AG04450 (cell line): Measurements from ENCODE around the gene LEFTY1. TPM values are rescaled to one million over a fixed set of nuclear protein-coding genes. Genes with fewer than 3 reads are reported as not detected.

Experiments
- CTCF ChIA-PET: fragments of 300-600, 350-600 bp; formaldehyde crosslinking; extraction: SDS; loops from one replicate; lab custom pipeline; 2022; ENCODE audit warnings: antibody characterized with exemption, inconsistent platforms; lab: Charles Lee
- POLR2A ChIA-PET: fragments of 350-600 bp; formaldehyde crosslinking; extraction: SDS; loops from one replicate; lab custom pipeline; 2021; ENCODE audit warnings: antibody characterized with exemption, inconsistent platforms; lab: Yijun Ruan, JAX
- DNase-seq: peaks from one replicate; pipeline ENCODE4 v3.0.0-alpha.2; 2011; ENCODE audit warnings: low read depth, low spot score
- H3K27ac ChIP-seq: one replicate; pipeline ENCODE4 v1.5.1; 2012; ENCODE audit warnings: low read depth, low read length, control low read depth
- H3K27me3 ChIP-seq: one replicate; pipeline ENCODE4 v1.6.0; 2012; ENCODE audit warnings: low read length; ENCODE audit not compliant: control insufficient read depth, insufficient read depth
- H3K4me3 ChIP-seq: 2 replicates; pipeline ENCODE4 v1.5.1; 2011; ENCODE audit warnings: mild to moderate bottlenecking, low read depth, low read length, control low read depth
- H3K9me3 ChIP-seq: 2 replicates; pipeline ENCODE4 v1.5.1; 2012; ENCODE audit warnings: low read length; ENCODE audit not compliant: control insufficient read depth, insufficient read depth
- CTCF ChIP-seq: IDR thresholded peaks from 2 replicates; pipeline ENCODE4 v1.5.1; 2011; ENCODE audit warnings: low read depth, low read length, control low read depth, inconsistent platforms
- polyA plus RNA-seq: library from polyadenylated mRNA; depleted of rRNA; stranded (reverse); fragments of >200 nt; gene quantifications from 2 replicates; pipeline ENCODE4 v1.2.3, GENCODE V29; 2011

The LEFTY1 gene
- polyA plus RNA-seq, 1 experiment: 0.05 TPM

GRCh38 chr1:225921734-225922709 lies 33.1 kb upstream of the LEFTY1 start:
- Histone ChIP-seq H3K27ac (no peak overlapping the region), H3K4me3 (no peak overlapping the region), H3K9me3 (no peaks in the 10 kb centered on the region), H3K27me3 (no peaks in the 10 kb centered on the region)
- CTCF ChIA-PET: interaction anchor here (1.5 to 4.3 kb wide), 2 partner anchors 11 to 447 kb away, joined by 4 to 21 read pairs; no protein-coding TSS in a partner anchor
- POLR2A ChIA-PET: interaction anchor here (0.6 kb wide), 1 partner anchor 436 kb away, joined by 11 read pairs; no protein-coding TSS in a partner anchor
- DNase-seq: no peak
- no peak for TF ChIP-seq CTCF

GRCh38 chr1:225919906-225920305 lies 31.0 kb upstream of the LEFTY1 start:
- peak; percentile 42 for DNase-seq
- H3K4me3 ChIP-seq: no peak overlapping the region
- H3K27me3 ChIP-seq: no peaks in the 10 kb centered on the region
- CTCF ChIA-PET: interaction anchor here (1.4 to 1.8 kb wide), 2 partner anchors 8 to 445 kb away, joined by 5 to 13 read pairs; no protein-coding TSS in a partner anchor
- no peaks in the 10 kb centered on the region for H3K9me3 ChIP-seq
- POLR2A ChIA-PET: no interaction called here
- peak overlapping the region; percentile 21 for H3K27ac ChIP-seq
- TF ChIP-seq CTCF: no peak

GRCh38 chr1:225918280-225918679 lies 29.3 kb upstream of the LEFTY1 start:
- Histone ChIP-seq H3K27ac (no peak overlapping the region), H3K4me3 (no peak overlapping the region), H3K27me3 (no peaks in the 10 kb centered on the region), H3K9me3 (no peaks in the 10 kb centered on the region)
- DNase-seq: no peak
- TF ChIP-seq CTCF: no peak
- ChIA-PET CTCF (interaction anchor here (0.6 kb wide), 1 partner anchor 394 kb away, joined by 3 read pairs; no protein-coding TSS in a partner anchor), POLR2A (no interaction called here)

GRCh38 chr1:225917536-225917935 lies 28.6 kb upstream of the LEFTY1 start:
- DNase-seq: no peak
- Histone ChIP-seq H3K9me3 (no peaks in the 10 kb centered on the region), H3K27ac (no peak overlapping the region), H3K4me3 (no peak overlapping the region), H3K27me3 (no peaks in the 10 kb centered on the region)
- POLR2A ChIA-PET: no interaction called here
- no peak for TF ChIP-seq CTCF
- CTCF ChIA-PET: no interaction called here

- H3K27ac ChIP-seq: no peak overlapping the region
- ChIA-PET CTCF (no interaction called here), POLR2A (no interaction called here)
- H3K27me3 ChIP-seq: no peaks in the 10 kb centered on the region
- H3K9me3 ChIP-seq: no peaks in the 10 kb centered on the region
- no peak overlapping the region for H3K4me3 ChIP-seq
- DNase-seq: no peak
- no peak for TF ChIP-seq CTCF
Measured at GRCh38 chr1:225917101-225917500, 28.2 kb upstream of the LEFTY1 start.
